Liver (tissue), 9 donors: ENCODE data around the gene METTL3. TPM values are rescaled to one million over a fixed set of nuclear protein-coding genes. Genes with fewer than 3 reads are reported as not detected.

Experiments
- DNase-seq: peaks from one replicate; pipeline ENCODE4 v3.0.0-alpha.2; 2017; ENCODE audit warnings: low spot score
- H3K27ac ChIP-seq, 2 donors: one replicate each; pipeline ENCODE4 v1.7.0; 2013; ENCODE audit warnings: inconsistent platforms in 2 of 2, low read length in 2 of 2, control low read depth in 1 of 2, low read depth in 1 of 2, mild to moderate bottlenecking in 1 of 2
- H3K27me3 ChIP-seq, 4 donors: one replicate each; pipeline versions ENCODE4 v1.6.1 to v1.7.0; 2013; ENCODE audit warnings: low read length in 3 of 4, inconsistent platforms in 1 of 4, mild to moderate bottlenecking in 1 of 4, moderate library complexity in 1 of 4; ENCODE audit not compliant: control insufficient read depth in 4 of 4, insufficient read depth in 4 of 4
- H3K36me3 ChIP-seq, 4 donors: one replicate each; pipeline versions ENCODE4 v1.6.1 to v1.7.0; 2013; ENCODE audit warnings: low read length in 3 of 4, mild to moderate bottlenecking in 3 of 4, low read depth in 1 of 4, moderate library complexity in 1 of 4; ENCODE audit not compliant: control insufficient read depth in 4 of 4, insufficient read depth in 3 of 4
- H3K4me1 ChIP-seq, 4 donors: one replicate each; pipeline versions ENCODE4 v1.6.1 to v1.7.0; 2013; ENCODE audit warnings: low read length in 3 of 4, mild to moderate bottlenecking in 3 of 4, moderate library complexity in 1 of 4; ENCODE audit not compliant: control insufficient read depth in 4 of 4, insufficient read depth in 4 of 4
- H3K4me3 ChIP-seq, 3 donors: one replicate each; pipeline versions ENCODE4 v1.6.1 to v1.7.0; 2013; ENCODE audit warnings: low read length in 3 of 3, control low read depth in 1 of 3, low read depth in 1 of 3, mild to moderate bottlenecking in 1 of 3
- H3K9ac ChIP-seq, 2 donors: one replicate each; pipeline ENCODE4 v1.7.0; 2013; ENCODE audit warnings: low read length in 2 of 2, mild to moderate bottlenecking in 2 of 2, moderate library complexity in 2 of 2, control low read depth in 1 of 2, low read depth in 1 of 2
- H3K9me3 ChIP-seq, 4 donors: one replicate each; pipeline versions ENCODE4 v1.6.1 to v1.7.0; 2013; ENCODE audit warnings: low read length in 3 of 4; ENCODE audit not compliant: control insufficient read depth in 4 of 4
- EGR1 ChIP-seq, 2 donors: IDR thresholded peaks; 2 replicates each; pipeline ENCODE4 v1.6.1; 2016 to 2018; ENCODE audit warnings: antibody characterized with exemption in 2 of 2, low read depth in 2 of 2
- FOXA1 ChIP-seq: IDR thresholded peaks from 2 replicates; pipeline ENCODE4 v1.6.1; 2016; ENCODE audit warnings: antibody characterized with exemption
- FOXA2 ChIP-seq: IDR thresholded peaks from 2 replicates; pipeline ENCODE4 v1.6.1; 2016; ENCODE audit warnings: antibody characterized with exemption
- HNF4A ChIP-seq, 2 donors: conservative IDR thresholded peaks; 2 replicates each; pipeline ENCODE4 v1.6.1; 2016; ENCODE audit warnings: antibody characterized with exemption in 2 of 2, mild to moderate bottlenecking in 2 of 2
- HNF4G ChIP-seq: IDR thresholded peaks from 2 replicates; pipeline ENCODE4 v1.6.1; 2016; ENCODE audit warnings: antibody characterized with exemption
- JUND ChIP-seq, 2 donors: IDR thresholded peaks; 2 replicates each; pipeline ENCODE4 v1.6.1; 2016; ENCODE audit warnings: antibody characterized with exemption in 2 of 2
- NR2F2 ChIP-seq: IDR thresholded peaks from 2 replicates; pipeline ENCODE4 v1.6.1; 2016; ENCODE audit warnings: antibody characterized with exemption
- RAD21 ChIP-seq, 2 donors: IDR thresholded peaks; 2 replicates each; pipeline ENCODE4 v1.6.1; 2016; ENCODE audit warnings: antibody characterized with exemption in 2 of 2, mild to moderate bottlenecking in 2 of 2
- REST ChIP-seq: IDR thresholded peaks from 2 replicates; pipeline ENCODE4 v1.6.1; 2016; ENCODE audit warnings: antibody characterized with exemption, mild to moderate bottlenecking
- RXRA ChIP-seq, 2 donors: IDR thresholded peaks; 2 replicates each; pipeline ENCODE4 v1.6.1; 2017 to 2018; ENCODE audit warnings: antibody characterized with exemption in 2 of 2, mild to moderate bottlenecking in 1 of 2
- SP1 ChIP-seq: IDR thresholded peaks from 2 replicates; pipeline ENCODE4 v1.6.1; 2018; ENCODE audit warnings: antibody characterized with exemption, mild to moderate bottlenecking
- TAF1 ChIP-seq: conservative IDR thresholded peaks from 2 replicates; pipeline ENCODE4 v1.6.1; 2016; ENCODE audit warnings: antibody characterized with exemption, mild to moderate bottlenecking
- YY1 ChIP-seq: IDR thresholded peaks from 2 replicates; pipeline ENCODE4 v1.6.1; 2016; ENCODE audit warnings: antibody characterized with exemption, mild to moderate bottlenecking
- ZBTB33 ChIP-seq: IDR thresholded peaks from 2 replicates; pipeline ENCODE4 v1.6.1; 2016; ENCODE audit warnings: antibody characterized with exemption
- WGBS: extraction: QIAGEN DNeasy Blood & Tissue Kit; methylation state at CpG from one replicate; pipeline ENCODE4 v1.1.7; 2013; 5-methylcytosine and 5-hydroxymethylcytosine counted together
- polyA plus RNA-seq, 2 donors: library from polyadenylated mRNA; stranded (reverse) in 1 of 2; unstranded in 1 of 2; fragments of 200-250 nt in 1 of 2; fragments of >200 nt in 1 of 2; fragmentation: Nextera tagmentation in 1 of 2; extraction: Ambion mirVana in 1 of 2; gene quantifications; one replicate each; pipeline versions ENCODE4 v1.2.1 to v1.2.3, GENCODE V29; 2013 to 2015
- total RNA-seq, 2 donors: library from RNA; depleted of rRNA; stranded (reverse); fragments of >200 nt; gene quantifications; one replicate each; pipeline ENCODE4 v1.2.3, GENCODE V29; 2014
- donor health status: healthy.
- donor health status: healthy.
- donor health status: healthy.
- donor health status: healthy.
- donor health status: healthy.

METTL3 gene
- total and polyA plus RNA-seq, 4 donors = 10.5 to 50.8 (median 24.9) TPM

DNA sequence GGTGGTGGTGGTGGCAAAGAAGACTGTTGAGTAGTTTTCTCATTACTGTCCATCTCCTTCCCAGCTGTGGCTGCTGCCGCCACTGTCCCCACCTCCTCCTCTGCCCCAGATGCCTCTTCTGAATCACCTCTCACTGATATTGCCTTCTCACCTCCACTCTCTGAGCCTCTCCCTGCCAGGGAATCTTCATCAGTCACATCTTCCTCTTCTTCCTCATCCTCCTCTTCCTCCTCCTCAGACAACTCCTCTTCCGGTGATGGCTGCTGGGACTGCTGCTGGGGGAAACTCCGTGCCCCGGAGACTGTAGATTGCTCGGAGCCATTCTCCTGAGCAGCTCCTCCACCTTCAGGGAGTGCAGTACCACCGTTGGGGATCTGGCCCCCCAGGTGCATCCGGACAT is 12.1 kb upstream of the METTL3 start (continued):
- TF ChIP-seq REST = no peak
- TF ChIP-seq FOXA1 = no peak

DNA sequence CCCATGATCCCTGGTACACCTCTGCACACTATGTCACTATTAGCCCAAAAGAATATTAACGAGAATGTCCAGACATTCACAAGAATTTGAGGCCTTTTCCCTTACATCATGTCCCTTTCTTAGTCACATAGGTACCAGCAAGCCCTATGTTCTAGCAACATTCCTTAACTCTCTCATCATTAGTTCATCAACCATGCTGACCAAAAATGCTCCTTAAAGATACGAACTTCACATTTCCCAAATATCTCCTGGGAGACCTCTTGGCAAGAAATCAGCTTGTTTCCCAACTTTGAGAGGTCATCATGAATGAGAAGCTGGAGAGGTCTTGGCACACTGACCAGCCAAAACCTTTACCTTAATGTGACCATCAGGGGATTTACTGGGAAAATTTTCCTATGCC is 10.4 kb upstream of the METTL3 start:
- Histone ChIP-seq H3K4me1 (peaks cover 0 to 2% (median under 1%) of the 10 kb centered on the region in 4 donors), H3K27ac (no peak overlapping the region), H3K36me3 (no peaks in the 10 kb centered on the region), H3K9me3 (no peaks in the 10 kb centered on the region), H3K27me3 (no peaks in the 10 kb centered on the region), H3K4me3 (no peak overlapping the region), H3K9ac (no peak overlapping the region)
- TF ChIP-seq SP1 = no peak
- TF ChIP-seq ZBTB33 = no peak
- no peak for TF ChIP-seq RAD21 (IDR thresholded peaks at IDR 0.05)
- TF ChIP-seq EGR1 (IDR thresholded peaks at IDR 0.05; ENCODE audit: low read depth in 2 of 2) = no peak
- no peak for TF ChIP-seq HNF4G
- no peak for TF ChIP-seq JUND (IDR thresholded peaks at IDR 0.05)
- TF ChIP-seq HNF4A (conservative IDR thresholded peaks at IDR 0.05) = no peak
- TF ChIP-seq FOXA2 = no peak
- no peak for TF ChIP-seq FOXA1
- DNase-seq = no peak
- 84% methylated on average over 2 of the region's 2 CpGs for WGBS

DNA sequence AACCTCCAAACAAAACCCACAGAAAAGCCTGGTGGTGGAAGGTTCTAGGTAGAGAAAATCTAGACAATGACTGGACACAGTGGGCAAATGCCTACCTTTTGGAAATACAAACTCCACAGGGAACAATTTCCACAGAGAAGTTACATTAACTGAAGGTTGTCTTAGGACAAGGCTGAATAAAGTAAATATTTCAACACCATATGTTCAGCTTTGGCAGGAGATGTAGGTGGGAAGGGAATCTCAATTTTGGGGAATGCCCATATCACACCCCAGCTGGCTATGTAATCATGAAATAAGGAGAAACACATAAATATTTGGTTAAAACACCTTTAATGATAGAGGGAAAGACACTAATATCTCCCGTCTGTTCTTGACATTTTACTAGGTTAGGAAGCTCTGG is 9.6 kb upstream of the METTL3 start:
- WGBS = 80% methylated on average over 1 of the region's 1 CpG
- no peak for DNase-seq
- no peak overlapping the region for H3K4me3 ChIP-seq
- no peaks in the 10 kb centered on the region for H3K27me3 ChIP-seq
- no peak for TF ChIP-seq NR2F2
- TF ChIP-seq FOXA1 = no peak
- no peak for TF ChIP-seq REST
- TF ChIP-seq TAF1 = no peak
- no peak for TF ChIP-seq JUND (IDR thresholded peaks at IDR 0.05)
- peak; percentile 31 for TF ChIP-seq SP1
- peak; percentile 48 to 78 for TF ChIP-seq RXRA (IDR thresholded peaks at IDR 0.05)
- TF ChIP-seq HNF4G = no peak
- TF ChIP-seq FOXA2 = no peak
- TF ChIP-seq EGR1 (IDR thresholded peaks at IDR 0.05; ENCODE audit: low read depth in 2 of 2) = no peak
- no peak for TF ChIP-seq YY1
- no peaks in the 10 kb centered on the region for H3K9me3 ChIP-seq
- H3K9ac ChIP-seq = no peak overlapping the region
- H3K27ac ChIP-seq = no peak overlapping the region
- no peaks in the 10 kb centered on the region for H3K36me3 ChIP-seq
- no peaks in the 10 kb centered on the region for H3K4me1 ChIP-seq
